HG03025 (cell line): ENCODE results near the gene ZFHX3.
A peak's percentile ranks its signal among the peaks of the same experiment; 100 is the strongest.

Experiments used
- ATAC-seq: cut with Tn5 transposase; IDR thresholded peaks from one replicate; pipeline ENCODE4 v1.9.1; 2021; ENCODE audit warnings: mild to moderate bottlenecking, moderate library complexity; ENCODE audit not compliant: unreplicated experiment, low FRiP score

The ZFHX3 gene

GRCh38 chr16:72815348-72816318 is 232.3 kb downstream of the ZFHX3 start:
- peak; percentile 70 for ATAC-seq

DNA sequence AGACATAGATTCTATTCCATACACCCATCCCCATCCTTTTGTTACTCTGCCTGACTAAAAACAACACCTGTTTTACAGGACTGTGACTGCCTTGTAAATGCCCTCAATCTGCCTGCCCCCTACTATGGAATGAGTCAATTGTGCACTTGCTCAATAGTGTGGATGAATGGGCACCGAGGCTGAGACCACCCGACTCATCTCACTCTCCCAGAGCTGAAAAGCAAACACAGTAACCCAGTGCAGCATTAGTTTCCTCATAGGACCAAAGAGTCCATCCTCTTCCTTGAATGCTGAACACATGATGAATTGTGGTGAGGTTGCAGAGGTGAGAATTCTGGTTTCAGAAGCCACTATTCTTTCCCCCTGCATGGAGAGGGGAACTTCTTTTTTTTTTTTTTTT is 233.7 kb downstream of the ZFHX3 start:
- ATAC-seq = no peak

DNA sequence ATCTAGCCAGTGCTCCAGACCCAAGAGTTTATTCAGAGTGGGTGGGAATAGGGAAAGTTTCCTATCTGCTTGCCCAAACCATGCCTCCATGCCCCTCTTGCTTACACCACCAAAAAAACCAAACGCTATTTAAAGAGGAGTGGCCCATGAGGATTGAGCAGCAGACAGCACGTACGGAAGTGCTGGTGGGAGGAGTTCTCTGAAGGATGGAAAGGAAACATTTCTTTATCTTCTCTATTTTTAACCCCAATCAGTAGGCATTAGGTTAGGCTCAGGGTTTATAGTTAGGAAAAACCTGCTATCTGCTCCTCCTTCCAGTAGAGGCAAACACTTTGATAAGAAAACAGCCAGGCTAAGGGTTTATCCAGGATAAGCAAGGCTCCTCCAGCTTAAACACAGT is 235.3 kb downstream of the ZFHX3 start:
- no peak for ATAC-seq

DNA sequence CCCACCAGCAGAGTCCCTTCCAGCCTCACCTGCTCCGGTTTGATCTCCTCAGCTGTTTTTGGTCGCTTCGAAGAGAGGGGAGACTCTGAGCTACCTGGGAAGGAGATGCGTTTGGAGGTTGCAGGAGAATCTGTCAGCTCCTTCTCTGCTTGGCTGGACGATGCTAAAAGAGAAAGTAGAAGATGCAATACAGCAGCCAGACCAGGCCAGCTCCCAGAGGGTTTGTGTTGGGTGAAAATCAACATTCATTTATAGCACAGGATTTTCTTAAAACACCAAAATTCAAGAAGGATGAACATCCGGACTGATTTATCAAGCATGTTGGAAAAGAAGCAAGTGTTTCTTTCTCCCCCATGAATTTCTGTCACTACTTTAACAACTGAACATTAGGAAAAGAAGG is 236.1 kb downstream of the ZFHX3 start:
- ATAC-seq = no peak

DNA sequence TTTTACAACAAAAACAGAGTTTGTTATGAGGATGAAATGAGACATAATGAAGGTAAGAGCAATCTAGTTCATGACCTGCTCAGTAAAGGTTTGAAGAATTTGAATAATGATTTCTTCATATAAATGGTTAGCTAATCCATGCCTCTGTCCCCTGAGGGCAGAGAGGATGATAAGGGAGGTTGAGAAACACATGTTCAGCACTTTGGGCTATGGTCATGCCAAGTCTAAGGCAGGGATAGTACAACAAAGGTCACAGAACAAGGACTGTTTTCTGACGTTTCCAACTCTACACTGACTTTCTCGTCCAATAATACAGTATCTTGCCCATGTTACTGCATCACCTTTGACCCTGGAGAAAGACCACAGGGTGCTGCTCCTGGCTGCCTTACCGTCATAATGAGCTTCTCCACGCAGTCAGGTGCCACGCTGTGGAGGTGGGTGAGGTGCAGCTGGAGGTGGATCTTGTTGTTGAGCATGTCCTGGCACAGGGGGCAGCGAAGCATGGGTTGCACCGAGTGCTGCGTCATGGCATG is 236.7 kb downstream of the ZFHX3 start:
- no peak for ATAC-seq

GRCh38 chr16:72810480-72810879 is 237.4 kb downstream of the ZFHX3 start:
- ATAC-seq = no peak

GRCh38 chr16:72809446-72809845 is 238.5 kb downstream of the ZFHX3 start:
- no peak for ATAC-seq

DNA sequence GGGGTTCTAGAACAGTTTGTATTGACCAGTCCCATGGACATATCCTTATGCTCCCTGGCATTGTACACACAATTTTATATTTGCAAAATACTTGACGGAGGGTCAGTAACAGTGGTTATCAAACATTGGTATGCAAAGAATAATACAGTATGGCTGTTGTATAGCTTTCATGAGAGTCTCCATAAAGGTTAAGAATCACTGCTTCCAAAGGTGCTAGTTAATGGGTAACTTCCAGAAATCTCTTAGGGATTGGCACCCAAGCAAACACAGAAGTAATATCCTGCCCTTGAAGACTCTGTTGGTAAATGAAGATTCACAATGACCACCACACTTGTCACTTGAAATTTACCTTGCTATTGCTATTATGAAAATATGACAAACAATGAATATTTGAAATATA is 239.2 kb downstream of the ZFHX3 start:
- no peak for ATAC-seq

DNA sequence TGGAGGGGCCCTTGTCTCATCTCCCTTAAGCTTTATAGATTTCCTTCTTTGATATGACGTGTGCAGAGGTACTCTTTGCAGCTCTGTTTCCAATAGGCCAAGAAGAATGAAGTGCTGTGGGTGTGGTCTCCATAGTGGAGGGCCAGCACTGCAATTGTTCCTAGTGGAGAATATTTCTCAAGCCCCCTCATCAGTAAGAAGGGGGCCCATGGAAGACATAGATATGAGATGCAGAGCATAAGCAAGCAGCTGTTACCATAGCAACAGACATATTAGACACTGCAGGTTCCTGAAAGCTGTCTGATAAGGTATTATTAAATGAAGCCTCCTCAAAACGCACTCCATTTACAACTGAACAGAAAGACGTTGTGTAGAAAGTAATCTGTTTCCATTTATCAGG is 240.7 kb downstream of the ZFHX3 start:
- no peak for ATAC-seq

- ATAC-seq = no peak
Measured at GRCh38 chr16:72805486-72805885, 242.4 kb downstream of the ZFHX3 start.

- ATAC-seq = no peak
Measured at GRCh38 chr16:72800524-72801161, 247.3 kb downstream of the ZFHX3 start.

DNA sequence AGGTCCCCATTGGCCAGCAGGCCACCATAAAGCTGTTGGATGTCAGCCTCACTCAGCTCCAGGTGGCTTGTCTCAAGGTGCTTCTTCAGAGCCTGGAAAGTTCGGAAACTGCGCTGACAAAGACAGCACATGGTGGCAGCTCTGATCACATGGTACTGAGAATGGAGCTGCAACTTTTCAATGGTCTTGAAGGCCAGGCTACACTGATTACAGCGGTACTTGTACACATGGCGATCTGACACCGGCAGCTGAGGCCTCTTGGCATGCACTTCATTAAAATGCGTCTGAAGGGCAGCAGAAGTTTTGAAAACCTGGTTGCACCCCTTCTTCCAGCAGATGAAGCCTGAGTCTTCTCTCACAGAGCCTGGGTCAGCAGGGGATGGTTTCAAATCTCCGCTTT is 249.7 kb downstream of the ZFHX3 start:
- no peak for ATAC-seq

- no peak for ATAC-seq
Measured at GRCh38 chr16:72797621-72798020, 250.3 kb downstream of the ZFHX3 start.

GRCh38 chr16:72796222-72796621 is 251.7 kb downstream of the ZFHX3 start:
- no peak for ATAC-seq

DNA sequence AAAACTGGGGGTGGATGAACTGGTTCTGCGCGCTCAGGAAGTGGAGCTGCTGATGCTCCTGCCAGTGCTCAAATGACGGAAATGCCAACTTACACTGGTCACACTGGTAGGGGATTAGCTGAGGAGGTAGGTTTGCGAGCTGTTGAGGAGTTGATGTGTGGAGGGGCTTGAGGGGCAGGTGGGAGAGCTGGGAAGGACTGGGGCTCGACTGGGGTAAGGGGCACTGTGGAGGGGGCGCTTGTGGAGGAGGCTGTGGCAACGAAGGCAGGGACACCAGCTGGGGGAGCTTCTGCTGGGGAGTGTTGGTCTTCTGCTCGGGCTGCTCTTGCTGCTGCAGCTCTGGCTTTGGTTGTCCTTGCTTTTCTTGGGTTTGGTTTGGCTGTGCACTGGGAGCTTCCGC is 252.9 kb downstream of the ZFHX3 start:
- ATAC-seq = no peak

DNA sequence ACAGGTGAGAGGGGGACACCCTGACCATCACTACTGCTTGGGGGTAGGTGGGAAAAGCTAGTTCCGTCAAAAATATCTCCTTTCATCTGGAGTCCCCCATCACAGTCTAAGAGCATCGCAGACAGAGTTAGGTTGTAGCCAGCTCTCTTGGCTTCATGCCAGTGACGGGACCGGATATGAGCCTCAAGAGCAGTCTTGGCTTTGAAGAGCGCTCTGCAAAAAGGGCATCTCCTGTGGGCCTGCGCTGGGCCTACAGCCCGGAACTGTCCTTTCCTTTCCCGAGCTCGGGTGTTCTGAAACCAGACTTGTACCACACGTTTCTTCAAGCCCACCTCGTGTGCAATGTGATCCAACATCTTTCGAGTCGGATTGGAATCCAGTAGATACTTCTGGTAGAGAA is 253.6 kb downstream of the ZFHX3 start:
- no peak for ATAC-seq

- no peak for ATAC-seq
Measured at GRCh38 chr16:72793716-72794115, 254.2 kb downstream of the ZFHX3 start.

DNA sequence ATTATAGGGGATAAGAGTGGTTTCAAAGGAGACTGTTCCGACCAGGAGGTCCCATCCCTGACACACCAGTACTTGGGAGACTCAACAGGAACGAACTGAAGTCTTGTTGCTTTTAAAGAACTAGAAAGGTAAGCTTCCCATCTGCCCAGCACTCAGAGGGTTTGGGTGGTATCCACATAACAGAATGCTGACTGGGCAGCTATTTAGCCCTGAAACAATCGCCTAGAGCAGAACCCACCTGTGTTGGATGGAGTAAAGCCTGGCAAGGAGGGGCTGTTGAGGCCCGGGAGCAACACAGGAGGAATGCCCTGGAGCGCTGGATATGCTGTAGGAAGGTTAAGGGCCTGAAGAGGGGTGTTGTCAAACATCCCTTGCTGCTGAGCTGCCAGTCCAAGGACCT is 254.9 kb downstream of the ZFHX3 start:
- ATAC-seq = no peak

DNA sequence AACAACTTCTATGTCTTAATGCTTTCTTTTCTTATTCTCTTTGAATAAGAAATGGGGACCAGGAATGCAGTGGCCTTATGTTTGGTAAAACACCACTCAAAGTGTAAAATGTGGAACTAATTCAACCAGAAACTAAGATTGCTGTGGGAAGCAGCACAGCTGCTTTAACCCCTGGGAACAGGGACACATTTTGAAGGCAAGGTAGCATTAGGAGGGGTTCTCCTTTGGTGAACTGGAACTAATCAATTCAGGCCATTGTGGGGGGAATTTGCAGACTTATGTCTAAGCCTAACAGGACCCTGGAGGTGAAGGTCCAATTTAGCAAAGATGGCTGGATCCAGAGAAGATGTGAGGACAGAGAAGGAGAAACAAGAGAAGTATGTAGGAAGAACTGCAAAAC is 256.1 kb downstream of the ZFHX3 start:
- no peak for ATAC-seq

- no peak for ATAC-seq
Measured at GRCh38 chr16:72789921-72790320, 258.0 kb downstream of the ZFHX3 start.

DNA sequence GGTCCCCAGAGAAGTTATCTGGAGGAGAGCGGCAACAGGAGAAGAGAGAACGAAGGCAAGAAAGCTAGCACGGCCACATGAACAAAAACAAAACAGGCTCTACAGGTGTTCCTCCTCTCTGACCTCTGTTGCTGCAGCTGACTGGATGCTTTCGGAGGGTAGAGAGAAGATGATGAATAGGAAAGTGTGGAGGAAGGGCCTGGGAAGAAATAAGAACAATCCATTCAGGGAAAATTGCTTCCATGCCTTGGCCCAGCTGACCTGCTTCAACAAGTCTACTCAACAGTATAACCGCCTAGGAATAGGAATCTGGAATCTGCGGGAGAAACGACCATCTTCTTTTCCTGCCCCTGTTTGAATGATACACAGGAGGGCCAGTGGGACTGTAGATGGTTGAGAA is 258.5 kb downstream of the ZFHX3 start:
- ATAC-seq = no peak
